ENCODE data around the gene FAM149A. TPM values are rescaled to one million over a fixed set of nuclear protein-coding genes. Genes with fewer than 3 reads are reported as not detected.

Gene FAM149A
- polyA plus RNA-seq, 1 donor from 2014 or later = 9.1 TPM

GRCh38 chr4:186082221-186082620 lies 22.3 kb upstream of the FAM149A start:
- Histone ChIP-seq H3K36me3 (ENCODE audit: insufficient read depth, low read length) (no peaks in the 10 kb centered on the region), H4K20me1 (ENCODE audit: insufficient read depth) (no peaks in the 10 kb centered on the region), H3K27ac (ENCODE audit: low read length) (no peak overlapping the region), H3K79me2 (replicated peaks; ENCODE audit: insufficient read depth, low read length) (no peaks in the 10 kb centered on the region), H3K4me3 (ENCODE audit: low read length) (no peak overlapping the region), H2AFZ (ENCODE audit: low read depth, low read length) (no peak overlapping the region), H3K27me3 (ENCODE audit: insufficient read depth, low read depth, low read length) (no peaks in the 10 kb centered on the region), H3K4me2 (ENCODE audit: low read length) (no peak overlapping the region), H3K9me3 (ENCODE audit: low read length) (no peaks in the 10 kb centered on the region), H3K9me2 (ENCODE audit: insufficient read depth, low read length) (no peaks in the 10 kb centered on the region), H3K9ac (ENCODE audit: low read length) (no peak overlapping the region), H3F3A (ENCODE audit: insufficient read depth, low read length, poor library complexity, severe bottlenecking) (no peaks in the 10 kb centered on the region)
- TF ChIP-seq RAD21 (conservative IDR thresholded peaks at IDR 0.05) (no peak), REST (IDR thresholded peaks at IDR 0.05; ENCODE audit: borderline replicate concordance) (no peak), EP300 (conservative IDR thresholded peaks at IDR 0.05; ENCODE audit: poor library complexity, severe bottlenecking) (no peak), MXI1 (conservative IDR thresholded peaks at IDR 0.05; ENCODE audit: poor library complexity, severe bottlenecking) (no peak), EZH2 (IDR thresholded peaks at IDR 0.05; ENCODE audit: borderline replicate concordance, insufficient read depth, low read length, poor library complexity, severe bottlenecking) (no peak), POLR2AphosphoS5 (IDR thresholded peaks at IDR 0.05) (no peak), SMC3 (conservative IDR thresholded peaks at IDR 0.05; ENCODE audit: poor library complexity) (no peak), TAF1 (IDR thresholded peaks at IDR 0.05; ENCODE audit: low read depth) (no peak), CTCF (IDR thresholded peaks at IDR 0.05; ENCODE audit: poor library complexity, severe bottlenecking) (no peak)

GRCh38 chr4:186088523-186088922 lies 16.0 kb upstream of the FAM149A start:
- Histone ChIP-seq H3F3A (ENCODE audit: insufficient read depth, low read length, poor library complexity, severe bottlenecking) (no peaks in the 10 kb centered on the region), H3K9me3 (ENCODE audit: low read length) (no peaks in the 10 kb centered on the region), H3K4me2 (ENCODE audit: low read length) (no peak overlapping the region), H3K27me3 (ENCODE audit: insufficient read depth, low read depth, low read length) (no peaks in the 10 kb centered on the region), H3K79me2 (replicated peaks; ENCODE audit: insufficient read depth, low read length) (no peaks in the 10 kb centered on the region), H3K27ac (ENCODE audit: low read length) (no peak overlapping the region), H4K20me1 (ENCODE audit: insufficient read depth) (no peaks in the 10 kb centered on the region), H3K4me3 (ENCODE audit: low read length) (no peak overlapping the region), H3K9me2 (ENCODE audit: insufficient read depth, low read length) (no peaks in the 10 kb centered on the region), H2AFZ (ENCODE audit: low read depth, low read length) (no peak overlapping the region), H3K36me3 (ENCODE audit: insufficient read depth, low read length) (no peaks in the 10 kb centered on the region), H3K9ac (ENCODE audit: low read length) (no peak overlapping the region)
- TF ChIP-seq SMC3 (conservative IDR thresholded peaks at IDR 0.05; ENCODE audit: poor library complexity) = no peak
- no peak for TF ChIP-seq RAD21 (conservative IDR thresholded peaks at IDR 0.05)
- TF ChIP-seq REST (IDR thresholded peaks at IDR 0.05; ENCODE audit: borderline replicate concordance) = no peak
- TF ChIP-seq CTCF (IDR thresholded peaks at IDR 0.05; ENCODE audit: poor library complexity, severe bottlenecking) = no peak
- no peak for TF ChIP-seq TAF1 (IDR thresholded peaks at IDR 0.05; ENCODE audit: low read depth)
- TF ChIP-seq EZH2 (IDR thresholded peaks at IDR 0.05; ENCODE audit: borderline replicate concordance, insufficient read depth, low read length, poor library complexity, severe bottlenecking) = no peak
- no peak for TF ChIP-seq EP300 (conservative IDR thresholded peaks at IDR 0.05; ENCODE audit: poor library complexity, severe bottlenecking)
- TF ChIP-seq MXI1 (conservative IDR thresholded peaks at IDR 0.05; ENCODE audit: poor library complexity, severe bottlenecking) = no peak
- TF ChIP-seq POLR2AphosphoS5 (IDR thresholded peaks at IDR 0.05) = no peak
